CD4-positive, alpha-beta T cell treated with Interleukin-6 at 100 ng/mL for 8 hours (primary cell): ENCODE results near the gene RRP8.

Source experiments
- DNase-seq: peaks from one replicate; pipeline ENCODE4 v3.0.0-alpha.2; 2020; ENCODE audit warnings: mixed read lengths, low spot score

RRP8 gene

GRCh38 chr11:6632116-6633073, 29.0 kb upstream of the RRP8 start:
- no peak for DNase-seq

- DNase-seq: no peak
Measured at GRCh38 chr11:6631361-6631890, 28.0 kb upstream of the RRP8 start.

GRCh38 chr11:6630632-6631291, 27.3 kb upstream of the RRP8 start:
- no peak for DNase-seq

- no peak for DNase-seq
Measured at GRCh38 chr11:6629892-6630631, 26.6 kb upstream of the RRP8 start.

- DNase-seq: no peak
Measured at GRCh38 chr11:6629573-6629891, 26.1 kb upstream of the RRP8 start.

- DNase-seq: no peak
Measured at GRCh38 chr11:6628526-6628925, 25.1 kb upstream of the RRP8 start.

GRCh38 chr11:6627762-6628241, 24.4 kb upstream of the RRP8 start:
- peak; percentile 29 for DNase-seq

- no peak for DNase-seq
Measured at GRCh38 chr11:6626971-6627761, 23.8 kb upstream of the RRP8 start.

GRCh38 chr11:6625832-6626420, 22.5 kb upstream of the RRP8 start:
- DNase-seq: no peak

- no peak for DNase-seq
Measured at GRCh38 chr11:6625156-6625831, 21.9 kb upstream of the RRP8 start.

GRCh38 chr11:6623391-6624363, 20.3 kb upstream of the RRP8 start:
- no peak for DNase-seq

- no peak for DNase-seq
Measured at GRCh38 chr11:6622261-6623171, 19.1 kb upstream of the RRP8 start.

GRCh38 chr11:6621711-6622211, 18.3 kb upstream of the RRP8 start:
- no peak for DNase-seq

GRCh38 chr11:6620636-6621035, 17.2 kb upstream of the RRP8 start:
- no peak for DNase-seq

GRCh38 chr11:6619004-6619745, 15.8 kb upstream of the RRP8 start, which contains the start of gene TPP1:
Gene TPP1 (minus strand): TSS chr11:6619422. CDS start chr11:6619400, 22 bp downstream.
- peak; percentile 89 for DNase-seq

- peak; percentile 80 for DNase-seq
Measured at GRCh38 chr11:6618117-6619003, 14.9 kb upstream of the RRP8 start.
